Mononuclear cell (primary cell): ENCODE measurements around the gene NAXE. TPM values are rescaled to one million over a fixed set of nuclear protein-coding genes. Genes with fewer than 3 reads are reported as not detected.
"Not testable (repeated sequence)": the region's sequence is repeated elsewhere in the genome, so short reads cannot be mapped to it uniquely, and the experiment has no call there.

ENCODE experiments used
- H3K27me3 ChIP-seq: 2 replicates; pipeline ENCODE4 v1.6.0; 2011; ENCODE audit warnings: low read length, control low read depth; ENCODE audit not compliant: insufficient read depth
- H3K4me1 ChIP-seq: 2 replicates; pipeline ENCODE4 v1.5.1; 2011; ENCODE audit warnings: mild to moderate bottlenecking, low read length, control low read depth; ENCODE audit not compliant: insufficient read depth
- H3K4me3 ChIP-seq: 2 replicates; pipeline ENCODE4 v1.5.1; 2011; ENCODE audit warnings: mild to moderate bottlenecking, low read length, moderate library complexity
- H3K9me3 ChIP-seq: 2 replicates; pipeline ENCODE4 v1.5.1; 2011; ENCODE audit warnings: low read depth, mild to moderate bottlenecking, control low read depth, low read length
- total RNA-seq: library from RNA; depleted of rRNA; stranded (reverse); fragments of >200 nt; gene quantifications from one replicate; pipeline ENCODE4 v1.2.3, GENCODE V29; 2012

The NAXE gene
- 23.9 TPM for total RNA-seq

- peak within 1 kb of the TSS; percentile 59 for H3K4me3 ChIP-seq
- H3K9me3 ChIP-seq: no peaks in the 10 kb centered on the region
- H3K4me1 ChIP-seq: peaks cover 18% of the 10 kb centered on the region
- H3K27me3 ChIP-seq: no peaks in the 10 kb centered on the region
Observed at GRCh38 chr1:156591432-156592157, at the start of gene NAXE. TSS of gene NAXE (plus strand) at chr1:156591776. CDS start at chr1:156591805, 29 bp downstream.

GRCh38 chr1:156543066-156543465, 48.5 kb upstream of the NAXE start:
- Histone ChIP-seq H3K4me1 (no peaks in the 10 kb centered on the region), H3K9me3 (no peaks in the 10 kb centered on the region)

GRCh38 chr1:156544592-156545102, 46.9 kb upstream of the NAXE start:
- H3K4me1 ChIP-seq: no peaks in the 10 kb centered on the region

More at GRCh38 chr1:156543066-156543465, 48.5 kb upstream of the NAXE start:
- H3K4me3 ChIP-seq: no peak overlapping the region
- no peaks in the 10 kb centered on the region for H3K27me3 ChIP-seq

DNA sequence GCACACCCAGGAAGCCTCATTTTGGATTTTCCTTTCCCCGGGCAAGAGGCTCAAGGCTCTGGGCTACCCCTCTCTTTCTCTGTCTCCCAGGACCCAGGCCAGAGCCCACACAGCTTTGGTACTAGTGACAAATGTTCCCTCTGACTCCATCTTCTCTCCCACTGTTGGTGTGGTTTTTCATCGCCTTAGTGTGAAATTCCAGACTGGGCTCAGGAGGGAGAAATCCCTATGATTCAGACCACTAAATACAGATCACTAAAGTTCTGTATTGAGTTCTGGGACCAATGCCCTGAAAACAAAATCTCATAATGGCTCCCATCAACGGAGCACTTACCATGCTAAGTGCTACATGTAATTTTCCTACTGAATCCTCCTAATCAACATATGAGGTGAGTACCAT, 45.3 kb upstream of the NAXE start:
- Histone ChIP-seq H3K9me3 (no peaks in the 10 kb centered on the region), H3K4me1 (no peaks in the 10 kb centered on the region), H3K4me3 (no peak overlapping the region), H3K27me3 (no peaks in the 10 kb centered on the region)

More at GRCh38 chr1:156544592-156545102, 46.9 kb upstream of the NAXE start:
- no peaks in the 10 kb centered on the region for H3K9me3 ChIP-seq
- no peak overlapping the region for H3K4me3 ChIP-seq
- no peaks in the 10 kb centered on the region for H3K27me3 ChIP-seq

DNA sequence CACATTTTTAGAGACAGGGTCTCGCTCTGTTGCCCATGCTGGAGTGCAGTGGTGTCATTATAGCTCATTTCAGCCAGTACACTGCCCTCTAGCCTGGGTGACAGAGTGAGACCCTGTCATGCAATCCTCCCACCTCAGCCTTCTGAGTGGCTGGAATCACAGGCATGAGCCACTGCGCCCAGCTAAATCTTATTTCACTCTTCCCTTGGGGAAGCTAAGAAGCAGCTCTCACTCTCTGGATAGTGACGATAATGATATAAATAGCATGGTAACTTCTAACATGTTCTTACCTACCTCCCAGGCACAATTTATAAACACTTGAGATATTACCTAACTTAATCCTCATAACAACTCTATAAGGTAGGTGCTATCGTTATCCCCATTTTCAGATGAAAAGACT, 44.1 kb upstream of the NAXE start:
- Histone ChIP-seq H3K9me3 (no peaks in the 10 kb centered on the region), H3K4me1 (peaks cover 11% of the 10 kb centered on the region), H3K4me3 (no peak overlapping the region), H3K27me3 (no peaks in the 10 kb centered on the region)

- peaks cover 17% of the 10 kb centered on the region for H3K4me1 ChIP-seq
- H3K9me3 ChIP-seq: no peaks in the 10 kb centered on the region
- H3K4me3 ChIP-seq: no peak overlapping the region
- H3K27me3 ChIP-seq: no peaks in the 10 kb centered on the region
Observed at GRCh38 chr1:156547982-156548381, 43.6 kb upstream of the NAXE start.

- Histone ChIP-seq H3K4me3 (no peak overlapping the region), H3K9me3 (no peaks in the 10 kb centered on the region), H3K27me3 (no peaks in the 10 kb centered on the region), H3K4me1 (peaks cover 31% of the 10 kb centered on the region)
Observed at GRCh38 chr1:156549390-156549789, 42.2 kb upstream of the NAXE start.

DNA sequence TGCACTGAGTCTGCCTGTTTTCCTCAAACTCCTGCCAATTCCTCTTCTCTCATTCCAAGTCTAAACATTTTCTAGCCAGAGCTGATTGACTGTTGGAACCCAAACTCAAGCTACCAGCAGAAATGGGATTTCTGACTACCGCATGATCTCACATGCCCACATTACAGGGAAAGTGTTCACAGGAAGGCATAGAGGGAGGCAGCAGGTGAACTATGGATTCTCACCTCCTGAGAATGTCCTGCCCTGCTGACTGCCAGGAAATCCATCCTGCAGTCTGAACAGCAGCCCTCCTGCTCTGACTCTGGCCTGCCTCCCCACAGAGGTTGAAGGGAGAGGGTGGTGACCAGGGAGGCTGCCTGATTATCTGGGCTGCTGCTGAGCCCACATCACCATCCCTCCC, 41.7 kb upstream of the NAXE start:
- H3K4me1 ChIP-seq: peaks cover 35% of the 10 kb centered on the region
- H3K27me3 ChIP-seq: no peaks in the 10 kb centered on the region
- no peaks in the 10 kb centered on the region for H3K9me3 ChIP-seq
- H3K4me3 ChIP-seq: no peak overlapping the region

DNA sequence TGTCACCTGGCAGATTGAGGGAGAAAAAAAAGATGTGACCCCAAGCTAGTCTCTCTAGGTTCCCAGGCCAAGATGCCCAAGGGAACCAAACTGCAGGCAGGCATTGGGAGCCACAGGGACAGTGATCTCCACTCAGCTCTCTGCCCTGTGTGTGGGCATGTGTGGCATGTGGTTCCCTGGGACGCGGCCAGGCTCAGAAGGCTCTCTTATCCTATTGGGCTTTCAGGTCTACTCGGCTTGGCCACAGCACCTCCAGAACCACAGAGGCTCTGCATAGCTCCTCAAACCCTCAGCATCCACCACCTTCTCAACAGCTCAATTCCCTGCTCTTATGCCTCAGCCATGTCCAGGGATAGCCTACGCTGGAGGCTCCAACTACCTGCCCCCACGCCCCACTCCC, 41.2 kb upstream of the NAXE start:
- Histone ChIP-seq H3K27me3 (no peaks in the 10 kb centered on the region), H3K4me3 (no peak overlapping the region), H3K4me1 (peaks cover 40% of the 10 kb centered on the region), H3K9me3 (no peaks in the 10 kb centered on the region)

DNA sequence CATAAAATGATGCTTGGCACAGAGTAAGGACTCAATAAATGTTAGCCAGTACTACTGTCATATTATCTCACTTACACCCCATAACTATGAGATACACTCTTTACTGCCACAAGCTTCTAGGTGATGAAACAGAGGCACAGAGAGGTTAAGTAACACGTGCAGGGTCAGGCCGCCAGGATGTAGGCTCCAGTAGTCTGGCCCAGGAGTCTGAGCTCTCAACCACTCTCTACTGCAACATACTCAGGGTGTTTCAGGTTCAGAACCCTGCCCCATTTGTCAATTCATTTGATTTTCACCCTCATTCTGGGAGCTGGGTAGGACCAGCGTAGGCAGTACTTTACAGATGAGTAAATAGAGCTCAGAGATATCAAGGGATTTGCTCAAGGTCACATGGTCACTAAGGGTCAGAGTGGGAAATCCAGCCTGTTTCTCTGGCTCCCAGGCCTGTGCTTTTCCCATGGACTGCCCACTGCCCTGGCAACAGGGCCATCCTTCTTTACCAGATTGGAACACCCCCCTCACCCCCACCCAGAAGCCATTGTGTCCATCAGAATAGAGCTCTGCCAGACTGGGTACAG, 40.4 kb upstream of the NAXE start:
- Histone ChIP-seq H3K4me3 (no peak overlapping the region), H3K27me3 (no peaks in the 10 kb centered on the region), H3K9me3 (no peaks in the 10 kb centered on the region), H3K4me1 (peaks cover 40% of the 10 kb centered on the region)

GRCh38 chr1:156551869-156552268, 39.7 kb upstream of the NAXE start:
- no peaks in the 10 kb centered on the region for H3K9me3 ChIP-seq
- H3K4me3 ChIP-seq: no peak overlapping the region
- peaks cover 40% of the 10 kb centered on the region for H3K4me1 ChIP-seq
- H3K27me3 ChIP-seq: no peaks in the 10 kb centered on the region

- Histone ChIP-seq H3K27me3 (no peaks in the 10 kb centered on the region), H3K9me3 (no peaks in the 10 kb centered on the region), H3K4me1 (peaks cover 40% of the 10 kb centered on the region), H3K4me3 (no peak overlapping the region)
Observed at GRCh38 chr1:156552518-156552917, 39.1 kb upstream of the NAXE start.

DNA sequence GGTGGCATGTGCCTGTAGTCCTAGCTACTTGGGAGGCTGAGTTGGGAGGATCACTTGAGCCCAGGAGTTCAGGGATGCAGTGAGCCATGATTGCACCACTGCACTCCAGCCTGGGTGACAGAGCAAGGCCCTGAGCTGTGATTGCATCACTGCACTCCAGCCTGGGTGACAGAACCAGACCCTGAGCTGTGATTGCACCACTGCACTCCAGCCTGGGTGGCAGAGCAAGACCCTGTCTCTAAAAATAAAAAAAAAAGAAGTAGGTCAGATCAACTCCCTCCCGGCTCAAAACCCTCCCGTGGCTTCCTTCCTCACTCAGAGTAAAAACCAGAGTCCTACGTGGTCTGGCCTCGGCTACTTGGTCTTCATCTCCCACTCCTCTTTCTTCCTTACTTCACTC, 38.6 kb upstream of the NAXE start:
- not testable (repeated sequence) for H3K9me3 ChIP-seq, H3K27me3 ChIP-seq, H3K4me3 ChIP-seq
- peaks cover 40% of the 10 kb centered on the region for H3K4me1 ChIP-seq

DNA sequence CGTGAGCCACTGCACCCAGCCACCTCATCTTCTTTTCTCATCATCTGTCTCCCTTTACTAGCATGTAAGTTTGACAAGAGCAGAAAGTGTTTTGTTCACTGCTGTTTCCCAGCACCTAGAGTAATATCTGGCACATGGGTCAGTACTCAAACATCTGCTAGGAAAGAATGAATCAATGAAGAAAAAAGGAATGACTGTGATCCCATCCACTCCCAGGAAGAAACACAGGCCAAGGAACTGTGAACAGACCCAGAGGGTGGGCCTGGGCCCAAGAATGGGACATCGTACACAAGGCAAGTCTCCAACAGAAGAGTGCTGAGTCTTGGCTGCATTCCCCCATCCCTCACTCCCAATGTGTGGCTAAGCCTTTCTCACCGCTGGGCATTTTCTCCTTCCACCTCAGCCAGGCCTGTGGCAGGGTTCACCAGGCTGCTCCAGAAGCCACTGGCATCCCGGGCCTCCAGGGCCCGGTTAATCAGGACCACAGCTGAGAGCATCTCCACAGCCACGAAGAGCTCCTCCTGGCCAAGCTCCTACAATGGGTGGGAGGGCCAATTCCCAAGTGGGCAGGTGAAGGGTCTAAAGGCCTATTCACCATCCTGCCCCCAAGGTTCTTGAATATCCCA, 37.6 kb upstream of the NAXE start:
- Histone ChIP-seq H3K9me3 (no peaks in the 10 kb centered on the region), H3K27me3 (no peaks in the 10 kb centered on the region), H3K4me3 (no peak overlapping the region), H3K4me1 (peaks cover 40% of the 10 kb centered on the region)

DNA sequence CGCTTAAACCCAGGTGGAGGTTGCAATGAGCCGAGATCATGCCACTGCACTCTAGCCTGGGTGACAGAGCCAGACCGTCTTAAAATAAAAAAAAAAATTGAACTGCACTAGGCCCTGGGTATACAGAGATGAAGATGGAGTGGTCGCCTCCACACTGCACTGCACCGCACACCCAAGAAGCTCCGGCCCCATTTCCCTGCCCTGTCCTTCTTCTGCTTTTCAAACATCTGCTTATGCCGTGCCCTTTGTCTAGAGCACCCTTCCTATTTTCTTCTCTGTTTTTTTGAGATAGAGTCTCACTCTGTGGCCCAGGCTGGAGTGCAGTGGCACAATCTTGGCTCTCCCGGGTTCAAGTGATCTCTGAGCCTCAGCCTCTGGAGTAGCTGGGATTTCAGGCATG, 36.6 kb upstream of the NAXE start:
- Histone ChIP-seq H3K9me3 (no peaks in the 10 kb centered on the region), H3K4me3 (no peak overlapping the region), H3K27me3 (no peaks in the 10 kb centered on the region), H3K4me1 (peaks cover 40% of the 10 kb centered on the region)
